Ovary (tissue), 9 donors: ENCODE measurements around the gene CYFIP1. TPM values are rescaled to one million over a fixed set of nuclear protein-coding genes. Genes with fewer than 3 reads are reported as not detected.

Source experiments
- DNase-seq, 5 donors: peaks; one replicate each; pipeline ENCODE4 v3.0.0-alpha.2; 2019 to 2020
- H3K27ac ChIP-seq, 2 donors: fragments of 200-600 bp; one replicate each; pipeline versions ENCODE4 v1.5.1 to v1.8.0; 2019 to 2022
- H3K27me3 ChIP-seq: fragments of 200-600 bp; one replicate; pipeline ENCODE4 v1.8.0; 2022
- H3K36me3 ChIP-seq: fragments of 200-600 bp; sonication (generic); one replicate; pipeline ENCODE4 v1.5.1; 2019
- H3K4me1 ChIP-seq: one replicate; pipeline ENCODE4 v1.8.1; 2013; ENCODE audit warnings: mild to moderate bottlenecking, moderate library complexity; ENCODE audit not compliant: insufficient read depth
- H3K4me3 ChIP-seq: fragments of 200-600 bp; sonication (generic); one replicate; pipeline ENCODE4 v1.5.1; 2017
- H3K9me3 ChIP-seq, 2 donors: fragments of 200-600 bp in 1 of 2; sonication (generic) in 1 of 2; one replicate each; pipeline versions ENCODE4 v1.5.1 to v1.8.1; 2013 to 2019; ENCODE audit warnings: mild to moderate bottlenecking in 1 of 2, moderate library complexity in 1 of 2
- CTCF ChIP-seq, 3 donors: fragments of 450-650 bp in 2 of 3; fragments of 200-600 bp in 1 of 3; IDR thresholded peaks; one replicate each; pipeline versions ENCODE4 v1.5.1 to v1.8.0; 2016 to 2022; ENCODE audit warnings: antibody characterized with exemption in 3 of 3, mild to moderate bottlenecking in 1 of 3
- EP300 ChIP-seq: sonication (generic); formaldehyde crosslinking; IDR thresholded peaks from one replicate; pipeline ENCODE4 v1.6.1; 2017; ENCODE audit warnings: antibody characterized with exemption
- POLR2A ChIP-seq: fragments of 450-650 bp; IDR thresholded peaks from one replicate; pipeline ENCODE4 v1.6.1; 2017; ENCODE audit warnings: antibody characterized with exemption, mild to moderate bottlenecking, moderate library complexity
- WGBS, 3 donors: extraction: QIAGEN DNeasy Blood & Tissue Kit in 1 of 3; methylation state at CpG; one replicate each; pipeline versions ENCODE4 v1.1.5 to v1.1.7; 2013 to 2017; 5-methylcytosine and 5-hydroxymethylcytosine counted together
- intact Hi-C, 4 donors: fragments of 100-400 bp; cut with DNase I; formaldehyde crosslinking; loops; one replicate each; pipeline versions ENCODE4 v1.11.0 to v1.15.1; 2022 to 2023
- polyA plus RNA-seq, 2 donors: library from polyadenylated mRNA; stranded (reverse); fragments of 200-250 nt in 1 of 2; fragments of 350-450 nt in 1 of 2; fragmentation: Illumina TruSeq in 1 of 2; extraction: RNeasy Lipid Tissue Mini Kit (QIAGEN cat#74804) in 1 of 2; gene quantifications; one replicate each; pipeline ENCODE4 v1.2.3, GENCODE V29; 2013 to 2014
- total RNA-seq, 7 donors: library from RNA; depleted of rRNA in 2 of 7; stranded (reverse); fragments of >200 nt in 2 of 7; fragmentation: NEBNext Ultra II Directional in 3 of 7; extraction: Animal tissue kit (Norgen Biotek cat#: 25700) in 3 of 7; gene quantifications; one replicate each; pipeline versions ENCODE4 v1.1.0 to v1.2.4, GENCODE V29; 2016 to 2023
- donor health status: DM: no; HTN: no; CAD: no; lungs with moderate emphysema.
- donor health status: DM: no; HTN: no; CAD: no.
- donor health status: Bipolar disorder and iron deficiency.
- donor health status: DM: yes; HTN: yes; CAD: no.
- donor health status: DM: no; HTN: no; CAD: no.
- donor health status: DM: yes; HTN: yes; CAD: no.

CYFIP1 gene
- total and polyA plus RNA-seq, 9 donors, result 35.8 to 96.2 (median 77.1) TPM

DNA sequence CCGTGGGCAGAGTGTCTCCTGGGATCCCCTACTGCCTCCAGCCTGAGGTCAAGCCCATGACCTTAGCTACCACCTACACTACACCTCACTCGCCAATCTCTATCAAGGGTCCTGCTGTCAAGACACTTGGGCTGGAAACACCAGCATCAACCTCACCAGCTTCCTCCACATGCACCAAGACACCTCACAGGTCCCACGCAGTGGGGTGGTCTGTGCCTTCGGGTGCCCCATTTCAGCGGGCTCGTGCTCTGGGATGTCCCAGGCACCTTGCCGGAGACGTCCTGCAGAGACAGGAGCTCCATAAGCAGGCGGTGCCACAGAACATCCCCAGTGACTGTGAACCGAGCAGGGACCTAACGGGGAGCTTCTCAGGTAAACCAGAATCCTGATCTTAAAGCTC, 20.0 kb downstream of the CYFIP1 start:
- 86 to 95% (median 93%) methylated on average over 11 of the region's 11 CpGs for WGBS, 3 donors
- H3K9me3 ChIP-seq, result no peaks in the 10 kb centered on the region
- H3K4me3 ChIP-seq, result no peak overlapping the region
- no peak overlapping the region for H3K27ac ChIP-seq
- intact Hi-C loops, result loop anchor here in 1 of 4 donors (10.0 kb wide), 1 partner anchor 75 kb away; the partner anchor contains the start of gene TUBGCP5
- H3K27me3 ChIP-seq, result no peaks in the 10 kb centered on the region
- no peak for DNase-seq
- no peaks in the 10 kb centered on the region for H3K36me3 ChIP-seq
- peaks cover 18% of the 10 kb centered on the region for H3K4me1 ChIP-seq
- TF ChIP-seq EP300, result no peak
- TF ChIP-seq POLR2A, result no peak
- no peak for TF ChIP-seq CTCF (IDR thresholded peaks at IDR 0.05)

DNA sequence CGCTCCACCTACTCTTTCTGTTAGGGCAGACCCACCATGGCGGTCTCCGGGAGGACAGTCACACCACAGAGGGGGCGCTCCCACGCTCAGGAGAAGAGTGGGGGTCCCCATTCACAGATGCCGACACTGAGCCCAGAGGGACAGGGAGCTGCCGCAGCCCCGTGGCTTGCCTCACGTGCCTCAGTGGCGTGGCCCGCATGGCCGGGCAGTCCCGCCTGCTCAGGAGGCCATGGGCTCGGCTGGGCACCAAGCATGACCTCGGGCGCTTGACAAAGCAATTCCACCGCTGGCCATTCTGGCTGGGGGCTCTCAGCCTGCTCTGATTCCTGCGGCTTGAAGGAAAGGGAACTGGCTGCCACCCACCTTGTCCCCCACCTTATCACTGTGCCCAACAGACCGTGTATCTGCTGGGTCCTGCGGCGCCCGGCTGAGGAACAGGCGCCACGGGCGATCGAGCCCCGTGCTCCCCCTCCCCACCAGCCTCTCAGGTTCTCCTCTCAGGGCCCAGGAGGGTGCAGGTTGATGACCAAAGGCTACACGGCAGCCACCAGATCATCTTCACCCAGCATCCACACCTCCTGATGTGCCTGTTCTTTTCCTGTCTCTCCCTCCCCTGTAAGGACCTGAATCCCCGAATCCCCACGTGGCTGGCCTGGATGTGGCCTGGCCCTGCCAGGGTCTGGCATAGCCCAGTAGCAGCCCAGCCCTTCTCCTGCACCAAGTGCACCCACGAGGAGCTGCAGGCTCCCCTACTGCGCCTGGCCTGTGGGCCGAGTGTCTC, 20.7 kb downstream of the CYFIP1 start:
- TF ChIP-seq EP300 (no peak), POLR2A (no peak), CTCF (IDR thresholded peaks at IDR 0.05) (no peak)
- H3K4me1 ChIP-seq, result peaks cover 23% of the 10 kb centered on the region
- no peak for DNase-seq
- H3K4me3 ChIP-seq, result no peak overlapping the region
- WGBS, 3 donors, result 89 to 92% (median 91%) methylated on average over 33 of the region's 33 CpGs
- intact Hi-C loops, result loop anchor here in 2 of 4 donors (10.0 kb wide), 1 partner anchor 75 kb away; the partner anchor contains the start of gene TUBGCP5 (in 2 of the 2)
- H3K27me3 ChIP-seq, result no peaks in the 10 kb centered on the region
- H3K27ac ChIP-seq, result no peak overlapping the region
- no peaks in the 10 kb centered on the region for H3K9me3 ChIP-seq
- no peaks in the 10 kb centered on the region for H3K36me3 ChIP-seq

DNA sequence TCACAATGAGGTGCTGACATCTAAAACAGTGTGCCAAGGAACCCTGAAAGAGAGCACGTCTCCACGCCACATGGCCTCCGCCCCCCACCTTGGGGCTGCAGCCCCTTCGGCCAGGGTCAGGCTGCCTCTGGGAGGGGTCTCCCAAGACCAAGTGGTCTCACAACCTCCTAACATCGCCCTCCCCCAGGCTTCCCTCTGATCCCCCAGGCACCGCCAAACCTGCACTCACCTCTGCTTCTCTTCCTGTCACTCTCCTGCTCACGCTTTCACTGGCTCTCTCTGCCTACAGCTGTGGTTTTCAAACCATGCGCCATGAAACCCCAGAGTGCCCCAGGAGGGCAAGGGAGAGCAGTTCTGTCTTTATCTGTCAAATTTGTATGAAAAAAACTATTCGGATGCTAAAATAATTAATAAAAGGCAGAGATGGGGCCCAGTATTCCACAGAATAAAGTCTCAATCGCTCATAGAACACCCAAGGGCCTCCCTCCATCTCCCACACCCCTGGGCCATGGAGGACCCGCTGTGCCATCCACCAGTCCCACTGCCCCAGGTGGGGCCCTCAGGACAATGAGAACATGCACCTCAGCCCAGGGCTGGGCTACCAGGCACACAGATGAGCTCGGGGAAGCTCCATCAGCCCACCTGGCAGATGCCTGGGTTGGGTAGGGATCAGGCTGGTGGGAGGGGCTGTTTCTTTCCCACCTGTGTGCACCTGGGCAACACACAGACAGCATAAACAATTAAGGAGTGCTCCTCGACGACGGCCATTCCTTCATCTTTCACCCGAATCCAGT, 21.5 kb downstream of the CYFIP1 start:
- no peak for TF ChIP-seq CTCF (IDR thresholded peaks at IDR 0.05)
- TF ChIP-seq EP300, result no peak
- Histone ChIP-seq H3K9me3 (no peaks in the 10 kb centered on the region), H3K4me3 (no peak overlapping the region), H3K27ac (no peak overlapping the region), H3K27me3 (no peaks in the 10 kb centered on the region), H3K36me3 (no peaks in the 10 kb centered on the region), H3K4me1 (peaks cover 20% of the 10 kb centered on the region)
- intact Hi-C loops, result loop anchor here in 1 of 4 donors (10.0 kb wide), 1 partner anchor 76 kb away; the partner anchor contains the start of gene TUBGCP5
- DNase-seq, result no peak
- WGBS, 3 donors, result 88 to 94% (median 90%) methylated on average over 16 of the region's 16 CpGs

- Histone ChIP-seq H3K27ac (no peak overlapping the region), H3K4me1 (peaks cover 23% of the 10 kb centered on the region), H3K9me3 (no peaks in the 10 kb centered on the region), H3K27me3 (no peaks in the 10 kb centered on the region), H3K4me3 (no peak overlapping the region), H3K36me3 (no peaks in the 10 kb centered on the region)
- intact Hi-C loops, result loop anchor here in 1 of 4 donors (10.0 kb wide), 1 partner anchor 78 kb away; the partner anchor contains the start of gene TUBGCP5
- 93 to 96% (median 96%) methylated on average over 14 of the region's 14 CpGs for WGBS, 3 donors
- no peak for DNase-seq
- no peak for TF ChIP-seq EP300
- TF ChIP-seq CTCF (IDR thresholded peaks at IDR 0.05), result no peak
- no peak for TF ChIP-seq POLR2A
Measured at GRCh38 chr15:22956978-22957260, 23.2 kb downstream of the CYFIP1 start.
